H1 (cell line): ENCODE data around the gene RAB31. TPM values are rescaled to one million over a fixed set of nuclear protein-coding genes. Genes with fewer than 3 reads are reported as not detected.

Experiments
- KDM1A ChIP-seq: fragments of 200-600, 300-600 bp; sonication (generic); IDR thresholded peaks from 2 replicates; pipeline ENCODE4 v1.7.1; 2016; ENCODE audit warnings: mild to moderate bottlenecking, low read length, borderline replicate concordance
- NANOG ChIP-seq: IDR thresholded peaks from 2 replicates; pipeline ENCODE4 v1.6.1; 2011; ENCODE audit warnings: low read length, low read depth, mild to moderate bottlenecking, inconsistent platforms; ENCODE audit not compliant: insufficient read depth, poor library complexity, severe bottlenecking
- POU5F1 ChIP-seq: IDR thresholded peaks from 2 replicates; pipeline ENCODE4 v1.6.1; 2011; ENCODE audit warnings: low read depth, mild to moderate bottlenecking, low read length, moderate library complexity
- polyA plus RNA-seq, 7 experiments: library from polyadenylated mRNA; depleted of rRNA in 3 of 7; stranded (reverse) in 5 of 7; unstranded in 2 of 7; fragments of >200 nt in 5 of 7; fragments of 200-250 nt in 2 of 7; gene quantifications; 1 replicate in 5 of 7; 2 replicates in 1 of 7; 4 replicates in 1 of 7; pipeline versions ENCODE4 v1.2.1 to v1.2.3, GENCODE V29; 2011 to 2013; ENCODE audit warnings: missing spikeins in 2 of 7, mixed read lengths in 2 of 7
- total RNA-seq: library from RNA; stranded (reverse); fragmentation: NEBNext Ultra II Directional; extraction: Animal tissue kit (Norgen Biotek cat#: 25700); gene quantifications from 2 replicates; pipeline ENCODE4 v1.2.1, GENCODE V29; 2021

The RAB31 gene
- total and polyA plus RNA-seq, 2 of the 8 experiments (the other 6 are each of a cell fraction or from before 2014, with no cell fraction given), result 15.2 to 40.9 TPM

GRCh38 chr18:9876212-9876866 lies 168.2 kb downstream of the RAB31 start (continued):
- TF ChIP-seq KDM1A (no peak), POU5F1 (no peak), NANOG (no peak)
